NCI-H526 treated with DMSO at 0.1 percent for 48 hours (cell line): ENCODE measurements around the gene DKK3.

Experiments used
- DNase-seq: peaks from one replicate; lab custom pipeline; 2025; lab: John Stamatoyannopoulos, UW

Gene DKK3

GRCh38 chr11:11937957-11938356 lies 70.5 kb downstream of the DKK3 start:
- DNase-seq = no peak

- DNase-seq = no peak
Observed at GRCh38 chr11:11937433-11937832, 71.0 kb downstream of the DKK3 start.

GRCh38 chr11:11935536-11935935 lies 72.9 kb downstream of the DKK3 start:
- DNase-seq = no peak

- DNase-seq = peak; percentile 39
Observed at GRCh38 chr11:11931461-11932055, 76.9 kb downstream of the DKK3 start.

GRCh38 chr11:11929920-11930319 lies 78.5 kb downstream of the DKK3 start:
- no peak for DNase-seq

GRCh38 chr11:11923828-11924227 lies 84.6 kb downstream of the DKK3 start:
- no peak for DNase-seq

- DNase-seq = peak; percentile 18
Observed at GRCh38 chr11:11916981-11917399, 91.4 kb downstream of the DKK3 start.

GRCh38 chr11:11915625-11916024 lies 92.8 kb downstream of the DKK3 start:
- no peak for DNase-seq

- no peak for DNase-seq
Observed at GRCh38 chr11:11913395-11913794, 95.0 kb downstream of the DKK3 start.
